Stimulated activated CD4-positive, alpha-beta T cell treated with anti-CD3 and anti-CD28 coated beads, Interleukin-1b, Interleukin-23, amount 100 ng/mL, for 1 hour (primary cell): Measurements from ENCODE around the gene OR4C46.
"Not testable (repeated sequence)": the region's sequence is repeated elsewhere in the genome, so short reads cannot be mapped to it uniquely, and the experiment has no call there.

Experiments used
- DNase-seq, 2 donors: peaks; one replicate each; pipeline ENCODE4 v3.0.0-alpha.2; 2020; ENCODE audit warnings: low read depth in 2 of 2

OR4C46 gene

DNA sequence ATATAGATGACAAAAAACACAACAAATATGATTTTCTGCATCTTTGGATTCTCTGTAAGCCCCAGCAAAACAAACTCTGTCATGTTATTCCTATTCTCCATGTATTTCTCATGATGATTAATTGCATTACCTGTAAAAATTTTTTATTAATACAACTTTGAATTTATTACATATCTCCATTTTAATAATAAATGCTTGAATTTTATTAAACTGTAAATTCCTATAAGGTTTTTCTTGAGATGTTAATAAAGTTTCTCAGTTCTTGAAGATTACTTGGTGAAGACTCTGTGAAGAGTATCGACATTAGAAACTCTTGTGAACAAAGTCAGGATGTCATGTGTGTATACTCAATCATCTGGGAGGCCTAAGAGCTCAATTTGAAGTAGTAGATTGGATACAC, at the start of gene OR4C46:
TSS of gene OR4C46 (minus strand) at position 101 of the 400 bp plus-strand sequence. CDS start at position 101, 0 bp downstream.
- no peak for DNase-seq

DNA sequence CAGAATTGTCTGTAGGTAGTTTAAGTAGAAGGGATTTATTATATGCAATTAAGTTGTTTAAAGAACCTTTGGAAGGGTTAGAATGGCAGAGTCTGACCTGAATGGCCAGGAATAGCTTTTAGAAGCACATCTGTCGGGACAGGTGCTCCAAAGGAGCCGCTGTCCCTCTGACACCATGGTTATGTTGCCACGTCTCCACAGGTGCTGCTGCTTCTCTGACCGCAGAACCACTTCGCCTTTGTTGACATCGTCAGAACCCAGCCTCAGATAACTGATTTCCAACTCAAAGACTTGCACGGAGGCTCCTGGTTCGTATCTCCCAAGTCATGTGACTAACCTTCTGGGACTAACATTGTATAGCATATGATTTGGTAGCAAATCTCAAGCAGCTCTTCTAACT, 41.8 kb upstream of the OR4C46 start:
- DNase-seq = not testable (repeated sequence)

- not testable (repeated sequence) for DNase-seq
Observed at GRCh38 chr11:54561439-54561838, 42.4 kb downstream of the OR4C46 start.

GRCh38 chr11:54558919-54559318, 44.9 kb downstream of the OR4C46 start:
- no peak for DNase-seq

GRCh38 chr11:54558407-54558806, 45.4 kb downstream of the OR4C46 start:
- no peak for DNase-seq
